GM21723 (cell line): ENCODE results near the gene CADM2.
"Not testable (repeated sequence)": the region's sequence is repeated elsewhere in the genome, so short reads cannot be mapped to it uniquely, and the experiment has no call there.

ENCODE experiments used
- ATAC-seq: cut with Tn5 transposase; IDR thresholded peaks from one replicate; pipeline ENCODE4 v1.9.1; 2021; ENCODE audit warnings: mild to moderate bottlenecking, moderate library complexity; ENCODE audit not compliant: unreplicated experiment

The CADM2 gene

DNA sequence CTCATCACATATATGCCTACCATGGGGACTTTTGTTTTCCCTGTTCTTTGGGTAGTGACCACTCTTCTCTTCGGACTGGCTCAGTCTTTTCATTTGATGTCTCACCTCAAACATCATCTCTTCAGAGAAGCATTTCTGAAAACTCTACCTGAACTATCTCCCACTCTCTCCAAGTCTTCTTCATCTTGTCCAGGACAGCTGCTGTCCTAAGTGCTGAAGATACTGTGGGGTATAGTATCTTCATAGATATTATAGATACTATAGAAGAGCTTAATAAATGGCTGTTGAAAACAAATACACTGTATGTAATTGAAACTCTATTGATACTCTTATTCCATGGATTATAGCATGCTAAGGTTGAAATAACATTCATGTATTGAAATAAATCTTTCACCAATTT, 672.3 kb downstream of the CADM2 start:
- no peak for ATAC-seq

DNA sequence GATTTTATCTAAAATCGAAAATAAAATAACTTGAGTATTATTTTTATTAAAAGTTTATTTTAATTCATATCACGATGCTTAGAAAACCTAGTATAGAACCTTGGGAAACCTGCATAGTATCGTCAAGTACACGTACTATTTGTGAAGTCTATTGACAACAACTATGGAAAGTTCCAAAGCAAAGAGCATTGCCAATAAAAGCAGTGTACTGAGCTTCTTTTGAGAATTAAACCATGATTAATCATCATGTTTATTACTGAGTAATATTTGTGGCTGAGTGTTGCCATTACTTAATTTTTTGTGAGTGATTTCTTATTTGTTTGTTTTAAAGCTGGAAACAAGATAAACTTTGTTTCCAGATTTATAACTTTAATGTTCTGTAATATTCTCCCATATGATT, 674.1 kb downstream of the CADM2 start:
- ATAC-seq: no peak

DNA sequence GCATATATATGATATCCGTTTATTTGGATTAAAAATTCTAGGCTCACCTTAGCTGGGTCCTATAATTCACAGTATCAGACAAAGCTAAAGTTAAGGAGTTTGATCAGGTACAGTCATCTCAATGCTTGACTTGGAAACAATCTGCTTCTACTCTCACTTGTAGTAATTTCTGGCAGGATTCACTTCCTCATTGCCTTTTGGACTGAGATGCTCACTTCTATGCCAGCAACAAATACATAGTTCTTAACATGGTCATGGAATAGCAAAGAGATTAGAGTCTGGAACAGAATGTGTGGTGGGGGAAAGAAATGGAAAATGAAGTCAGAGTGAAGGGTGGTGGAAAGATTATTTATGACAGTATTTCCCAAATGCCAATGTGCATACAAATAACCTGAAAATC, 693.6 kb downstream of the CADM2 start:
- ATAC-seq: no peak

DNA sequence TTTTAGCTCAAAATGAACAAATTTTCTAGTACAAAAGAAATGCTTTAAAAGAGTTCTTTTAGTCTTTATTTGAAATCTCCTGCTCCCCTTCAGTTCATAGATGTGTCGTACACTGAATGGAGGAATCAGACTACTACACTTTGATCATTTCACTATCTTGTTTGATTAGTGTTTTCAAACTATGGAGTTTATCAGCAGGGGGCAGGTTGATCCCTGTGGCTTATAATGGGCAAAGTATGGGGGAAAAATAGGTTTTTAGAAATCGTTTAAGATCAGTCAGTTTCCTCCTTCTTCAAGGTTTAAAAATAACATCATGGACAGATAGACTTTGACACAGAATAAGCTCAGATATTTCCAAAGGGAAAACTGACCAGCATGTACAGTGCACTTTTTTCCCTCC, 701.7 kb downstream of the CADM2 start:
- ATAC-seq: no peak

DNA sequence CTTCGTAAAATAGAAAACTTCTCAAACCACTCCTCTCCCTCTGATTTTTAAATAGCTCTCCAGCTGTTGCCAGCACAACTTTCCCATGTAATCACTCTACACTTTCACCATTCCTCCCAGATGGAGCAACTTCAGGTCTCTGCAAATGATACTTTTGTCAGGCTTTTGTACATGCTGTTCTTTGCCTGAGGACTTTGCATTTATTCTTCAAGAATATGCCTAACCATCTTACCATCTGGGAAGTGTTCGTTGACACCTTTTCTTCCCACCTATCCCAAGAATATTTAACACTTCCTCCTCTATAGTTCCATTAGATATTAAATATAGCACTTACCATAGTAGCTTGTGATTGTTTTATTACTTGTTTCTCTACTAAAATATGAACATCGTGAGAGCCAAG, 703.7 kb downstream of the CADM2 start:
- ATAC-seq: no peak

DNA sequence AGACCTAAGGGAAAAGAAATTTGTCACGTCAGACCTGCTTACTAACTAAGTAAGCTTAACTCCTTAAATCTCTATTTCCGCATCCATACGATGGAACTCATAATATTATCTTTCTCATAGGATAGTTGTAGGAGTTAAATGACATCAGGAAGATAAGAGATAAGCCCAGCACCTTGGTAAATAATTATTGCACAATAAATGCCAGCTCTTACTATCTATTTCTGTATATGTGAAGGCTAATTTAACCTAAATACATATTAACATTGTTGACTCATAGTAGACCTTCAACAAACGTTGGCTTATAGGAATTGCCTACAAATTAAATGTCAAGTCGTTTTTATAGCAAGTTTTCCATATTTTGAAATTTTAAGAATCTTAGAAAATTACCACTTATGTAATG, 709.0 kb downstream of the CADM2 start:
- ATAC-seq: no peak

DNA sequence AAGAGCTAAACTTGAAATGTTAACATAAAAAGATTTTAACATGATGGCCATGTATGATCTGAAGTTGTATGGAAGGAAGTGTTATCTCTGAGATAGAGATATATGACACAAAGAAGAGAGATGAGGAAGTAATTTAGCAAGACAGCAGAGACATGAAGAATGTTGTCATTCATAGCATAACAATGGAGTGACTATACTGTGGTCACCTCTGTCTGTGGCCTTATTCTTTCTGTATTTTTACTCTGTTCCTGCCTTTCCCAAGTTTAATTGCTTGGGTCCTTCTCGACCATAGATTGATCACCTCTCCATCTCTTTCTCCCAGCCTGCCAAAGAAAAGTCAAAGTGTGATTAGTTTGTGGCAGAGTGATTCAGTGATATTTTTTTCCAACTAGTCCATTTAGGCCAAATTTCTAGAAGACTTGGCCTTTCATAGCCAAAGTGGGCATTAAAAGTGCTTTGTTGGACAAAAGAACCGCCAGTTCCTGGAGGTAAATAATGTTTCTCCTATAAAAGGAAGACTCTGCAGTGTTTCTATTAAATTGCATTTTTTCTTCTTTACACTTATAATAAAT, 711.9 kb downstream of the CADM2 start:
- no peak for ATAC-seq

DNA sequence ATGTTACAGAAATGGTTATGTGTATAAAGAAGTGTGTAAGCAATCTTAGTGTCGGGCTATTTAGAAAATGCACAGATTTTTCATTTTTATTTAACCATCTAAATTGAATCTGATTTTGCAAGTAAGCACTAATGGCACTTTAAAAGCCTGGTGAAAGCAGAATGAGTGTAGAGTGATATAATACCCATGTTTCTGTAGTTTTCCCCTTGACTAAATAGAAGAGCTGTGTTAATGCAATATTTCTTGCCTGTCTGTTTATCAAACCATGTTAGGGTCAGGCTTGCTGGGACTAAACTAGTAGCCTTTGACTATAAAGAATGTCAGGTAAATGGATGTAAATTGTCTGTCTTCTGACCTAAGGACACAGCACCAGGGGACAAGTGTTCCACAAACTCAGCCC, 714.0 kb downstream of the CADM2 start:
- no peak for ATAC-seq

DNA sequence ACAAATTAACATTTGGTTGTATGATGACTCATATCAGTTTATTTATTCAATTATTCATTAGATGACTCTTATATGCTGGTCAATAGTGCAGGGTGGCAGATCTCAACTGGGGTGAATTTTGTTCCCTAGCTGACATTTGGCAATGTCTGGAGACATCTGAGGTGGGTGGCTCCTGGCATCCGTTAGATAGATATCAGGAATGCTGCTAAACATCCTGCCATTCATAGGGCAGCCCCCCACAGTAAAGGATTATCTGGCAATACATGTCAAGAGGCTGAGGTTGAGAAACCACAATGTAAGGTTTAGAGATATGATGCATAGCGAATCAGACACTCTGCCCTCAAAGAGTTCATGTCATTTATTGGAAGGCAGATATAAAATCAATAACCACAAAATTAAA, 719.9 kb downstream of the CADM2 start:
- no peak for ATAC-seq

DNA sequence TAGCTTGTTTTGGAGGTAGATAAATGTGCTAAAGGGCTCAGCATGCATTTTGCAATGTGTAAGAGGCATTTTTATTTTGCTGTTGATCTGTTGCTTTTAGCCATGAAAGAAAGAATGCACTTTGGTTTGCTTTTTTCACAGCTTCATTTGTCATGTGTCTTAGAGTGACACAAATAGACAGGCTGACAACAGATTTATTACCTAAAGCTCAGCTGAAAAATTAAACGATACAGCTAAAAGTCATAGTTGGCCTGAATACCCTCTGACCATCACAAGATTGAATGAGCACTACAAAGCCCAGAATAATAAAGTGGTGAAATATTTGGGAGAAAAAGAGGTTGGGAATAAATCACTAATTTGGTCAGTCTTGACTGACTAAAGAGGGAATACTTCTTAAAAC, 723.1 kb downstream of the CADM2 start:
- no peak for ATAC-seq

DNA sequence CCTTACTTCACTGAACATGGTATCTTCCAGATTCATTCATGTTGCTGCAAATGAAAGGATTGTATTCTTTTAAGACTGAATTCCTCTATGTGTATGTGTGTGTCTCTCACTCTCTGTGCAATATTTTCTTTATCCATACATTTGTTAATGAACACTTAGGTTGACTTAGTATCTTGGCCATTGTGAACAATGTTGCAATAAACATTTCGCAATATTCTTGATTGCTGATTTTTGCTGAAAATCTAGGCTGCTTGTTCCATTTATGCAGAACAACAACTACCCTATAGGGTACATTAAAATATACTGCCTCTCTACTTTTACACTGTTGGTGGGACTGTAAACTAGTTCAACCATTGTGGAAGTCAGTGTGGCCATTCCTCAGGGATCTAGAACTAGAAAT, 732.4 kb downstream of the CADM2 start:
- no peak for ATAC-seq

DNA sequence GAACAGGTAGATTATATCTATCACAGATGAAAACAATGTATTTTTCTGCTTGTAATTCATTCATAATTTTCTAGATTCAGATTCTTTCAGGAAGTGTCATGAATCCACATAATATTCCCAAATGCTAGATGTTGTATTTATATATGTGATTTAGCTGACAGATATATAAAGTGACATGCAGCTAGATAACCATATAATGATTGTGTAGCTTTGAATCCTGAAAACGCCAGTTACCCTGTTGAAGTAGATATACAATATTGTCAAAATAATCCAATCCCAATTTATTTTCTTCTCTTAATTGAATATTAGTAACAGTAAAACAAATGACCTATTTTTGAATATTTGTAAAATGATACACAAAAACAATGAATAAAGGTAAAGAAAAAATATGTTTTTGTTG, 738.4 kb downstream of the CADM2 start:
- no peak for ATAC-seq

DNA sequence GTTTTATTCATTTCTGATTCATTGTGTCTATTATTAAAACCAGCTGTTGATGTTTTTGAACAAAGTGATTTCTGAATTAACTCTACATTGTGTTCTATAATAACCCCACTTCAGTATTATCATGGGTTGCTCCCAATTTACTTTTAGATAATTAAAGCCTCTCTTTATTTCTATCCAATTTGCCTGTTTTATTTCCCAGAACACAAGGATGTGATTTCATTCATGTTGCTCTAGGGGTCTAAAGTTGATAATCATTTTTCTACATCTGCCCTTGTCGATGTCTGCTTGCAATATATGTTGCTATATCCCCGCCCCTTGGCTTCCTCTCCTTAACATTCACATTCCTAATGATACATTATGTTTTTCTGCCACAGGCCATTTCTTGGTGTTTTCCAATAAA, 747.3 kb downstream of the CADM2 start:
- ATAC-seq: no peak

DNA sequence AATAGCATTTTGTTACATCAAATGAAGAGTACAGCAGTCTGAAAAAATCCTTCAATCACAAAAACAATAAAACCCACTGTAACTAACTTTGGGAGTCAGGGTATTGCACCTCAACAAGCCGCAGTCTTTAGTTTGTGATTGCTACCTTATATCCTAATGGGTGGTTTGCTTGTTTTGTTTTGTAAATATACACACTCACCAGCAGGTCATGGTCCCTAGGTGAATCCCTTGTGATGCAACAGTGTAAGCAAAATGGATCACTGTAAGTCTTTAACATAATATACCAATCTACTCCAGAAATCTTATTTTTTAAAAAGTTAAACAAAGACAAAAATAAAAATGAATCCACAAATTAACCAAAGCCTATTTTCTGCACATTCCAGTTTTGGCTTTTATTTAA, 749.5 kb downstream of the CADM2 start:
- not testable (repeated sequence) for ATAC-seq

DNA sequence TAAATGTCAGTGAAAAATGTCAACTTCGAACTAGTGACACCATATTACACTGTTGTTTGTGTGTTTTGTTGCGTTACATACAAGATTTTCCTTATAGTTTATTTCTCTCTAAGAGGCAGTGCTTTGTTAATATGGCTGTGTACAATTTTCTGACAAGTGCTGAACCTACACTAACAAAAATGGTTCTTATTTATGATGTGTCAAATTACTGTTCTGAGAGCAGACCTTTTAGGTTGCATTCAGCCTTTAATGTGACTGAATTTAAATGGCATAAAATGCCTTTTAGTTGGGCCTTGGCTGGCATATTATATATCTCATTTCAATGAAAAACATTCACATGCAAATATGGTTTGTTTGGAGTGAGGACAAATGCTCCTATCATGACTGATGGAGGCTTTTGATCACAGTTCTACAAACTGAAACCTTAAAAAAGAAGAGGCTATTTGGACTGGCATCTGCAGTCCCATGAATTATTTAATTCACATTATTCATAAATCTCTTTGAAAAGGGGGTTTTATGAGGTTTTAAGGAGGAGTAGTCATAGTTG, 750.6 kb downstream of the CADM2 start:
- no peak for ATAC-seq

DNA sequence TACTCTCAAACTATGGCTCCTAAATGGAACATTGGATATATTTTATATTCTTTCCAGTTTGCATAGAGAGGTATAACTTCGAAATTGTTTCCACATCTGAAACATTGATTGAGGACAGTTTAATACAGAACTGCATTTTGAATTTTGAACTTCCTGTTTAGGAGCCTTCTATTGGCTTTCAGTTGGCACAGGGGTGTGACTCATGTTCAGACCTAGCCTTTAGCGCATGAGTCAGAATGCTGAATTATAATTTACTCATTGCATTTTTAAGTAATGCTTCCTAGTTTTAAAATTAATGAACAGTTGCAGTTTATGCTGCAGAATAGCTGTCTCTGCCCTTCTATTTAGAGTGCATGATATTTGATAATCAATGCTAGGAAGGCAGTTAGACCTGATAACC, 751.7 kb downstream of the CADM2 start:
- no peak for ATAC-seq

DNA sequence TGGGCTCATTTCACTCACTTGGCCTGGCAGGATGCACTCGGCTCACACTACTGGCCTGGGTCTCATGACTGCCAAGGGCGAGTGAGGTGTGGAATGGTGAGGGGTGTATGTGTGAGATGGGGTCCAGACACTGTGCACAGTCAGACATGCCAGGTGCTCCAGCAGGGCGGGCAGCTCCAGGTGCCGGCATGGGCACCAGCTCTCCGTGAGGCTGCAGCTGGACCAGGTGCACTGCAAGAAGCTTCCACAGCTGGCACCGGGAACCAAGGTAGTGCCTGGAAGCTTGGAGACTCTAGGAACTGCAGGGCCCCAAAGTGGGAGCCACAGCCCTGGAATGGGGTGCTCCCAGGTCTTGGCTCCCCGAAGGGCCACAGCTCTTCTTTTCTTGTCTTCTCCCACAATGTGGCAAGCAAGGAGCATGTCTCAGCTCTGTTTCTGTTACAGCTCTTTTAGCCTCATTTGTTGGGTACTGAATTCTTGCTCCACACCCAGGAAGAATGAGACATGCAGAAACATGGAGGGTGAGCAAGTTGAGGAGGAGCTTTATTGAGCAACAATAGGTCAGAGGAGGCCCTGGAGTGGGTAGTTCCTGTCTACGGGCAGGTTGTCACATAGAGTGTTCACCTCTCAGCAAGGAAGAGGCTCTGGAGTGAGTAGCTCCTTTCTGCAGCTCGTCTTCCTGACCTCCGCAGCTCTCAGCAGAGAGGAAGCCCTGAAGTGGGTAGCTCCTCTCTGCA, 762.8 kb downstream of the CADM2 start:
- ATAC-seq: no peak

DNA sequence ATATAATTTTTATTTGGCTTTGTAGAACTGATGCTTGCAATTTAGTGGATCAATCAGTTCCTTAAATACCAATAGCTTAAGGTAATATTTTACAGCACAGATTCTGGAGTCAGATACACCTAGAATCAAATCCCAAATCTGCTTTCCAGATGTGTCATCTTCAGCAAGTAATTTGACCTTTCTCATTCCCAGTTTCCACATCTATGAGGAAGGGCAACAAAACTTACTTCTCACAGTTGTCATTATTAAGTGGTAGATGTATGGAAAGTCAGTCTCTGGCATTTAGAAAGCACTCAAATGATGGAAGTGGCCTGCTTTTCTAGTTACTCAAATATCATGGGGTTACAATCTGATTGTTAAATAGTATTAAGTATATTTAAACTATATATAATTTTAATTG, 767.0 kb downstream of the CADM2 start:
- ATAC-seq: no peak

DNA sequence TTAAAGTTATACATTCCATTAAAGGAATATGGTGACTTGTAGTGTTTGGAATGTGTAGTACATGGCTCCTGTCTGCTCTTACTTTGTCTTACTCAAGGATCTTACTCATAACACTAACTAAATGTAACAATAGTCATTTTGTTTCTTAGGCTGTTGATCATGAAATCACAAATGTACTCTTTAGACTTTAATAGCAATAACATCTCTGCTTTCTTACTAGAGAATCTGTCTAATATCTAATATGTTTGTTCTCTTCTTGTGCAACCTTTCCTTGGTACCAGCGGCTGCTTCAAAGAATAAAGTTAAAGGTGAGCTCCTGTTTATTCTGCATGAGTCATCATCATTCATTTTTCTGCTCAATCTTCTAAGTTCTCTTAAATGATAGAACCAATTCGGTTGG, 767.5 kb downstream of the CADM2 start:
- no peak for ATAC-seq

DNA sequence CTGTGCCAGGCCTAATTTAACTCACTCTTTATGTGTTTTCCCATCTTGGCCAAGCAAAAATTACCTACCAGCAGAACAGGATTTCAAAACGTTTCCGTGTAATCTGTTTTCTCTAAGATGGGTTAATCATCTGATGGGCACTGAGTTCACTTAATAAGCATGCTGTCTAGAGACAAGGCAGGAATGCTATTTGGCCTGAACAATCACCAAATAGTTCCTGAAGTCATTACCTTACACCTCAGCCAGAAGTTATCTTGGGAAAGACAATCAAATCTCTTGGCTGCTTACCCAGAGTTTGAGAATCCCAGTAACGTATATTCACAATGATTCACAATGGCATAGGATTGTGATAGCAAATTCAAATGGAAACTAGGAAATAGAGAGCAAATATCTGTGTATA, 779.1 kb downstream of the CADM2 start:
- no peak for ATAC-seq

DNA sequence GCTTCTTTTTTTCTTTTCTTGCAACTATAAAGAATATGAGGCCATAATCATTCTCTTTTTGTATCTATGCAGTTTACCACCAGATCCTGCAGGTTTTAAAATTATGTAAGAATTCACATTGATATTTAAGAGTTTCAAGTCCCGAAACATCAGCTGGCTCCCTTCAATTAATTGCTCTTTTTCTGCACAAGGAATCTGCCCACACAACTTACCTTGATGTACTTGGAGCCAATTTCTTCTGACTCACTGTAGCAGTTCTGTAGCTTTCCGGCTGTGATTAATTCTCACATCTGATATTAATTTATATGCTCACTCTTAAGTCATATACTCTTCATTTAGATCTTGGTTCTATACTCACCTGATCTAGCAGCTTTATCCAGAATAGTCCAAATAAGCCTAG, 781.8 kb downstream of the CADM2 start:
- ATAC-seq: no peak

DNA sequence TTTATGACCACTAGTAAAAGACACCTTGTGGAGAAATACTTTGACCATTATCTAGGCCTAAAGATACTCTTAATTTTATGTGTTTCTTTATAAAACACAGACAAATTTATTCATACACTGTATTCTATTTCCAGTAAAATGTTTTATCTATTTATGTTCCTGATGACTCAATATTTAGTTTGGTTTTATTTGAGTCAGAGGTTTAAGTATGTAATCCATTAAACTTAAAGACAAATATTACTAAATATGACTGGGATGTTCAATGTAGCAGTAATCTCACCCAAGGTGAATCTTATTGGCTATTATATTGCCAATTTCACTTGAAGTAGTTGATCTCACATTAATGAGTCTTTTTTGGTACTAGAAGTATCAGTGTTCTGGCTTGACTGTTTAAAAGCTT, 799.7 kb downstream of the CADM2 start:
- no peak for ATAC-seq

DNA sequence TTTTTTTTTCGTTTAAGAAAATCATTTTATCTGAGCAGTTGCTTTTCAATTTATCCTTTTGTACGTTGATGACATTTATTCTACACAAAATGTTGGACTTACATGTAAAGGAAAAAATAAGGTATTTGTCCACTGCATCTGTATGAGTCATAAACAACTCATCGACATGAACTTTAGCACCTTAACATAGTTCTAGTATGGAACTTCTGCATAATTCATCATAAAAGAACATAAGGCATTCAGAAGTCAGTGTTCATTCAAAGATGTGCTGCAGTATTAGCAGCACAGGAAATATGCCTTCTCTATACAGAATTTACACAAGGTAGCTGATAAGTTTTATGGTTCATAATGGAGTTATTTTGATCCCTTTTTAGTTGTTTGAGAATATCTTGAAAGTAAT, 801.6 kb downstream of the CADM2 start:
- no peak for ATAC-seq
